Measurements from ENCODE around the gene ST3GAL3.

- no peak for TF ChIP-seq ZHX2 (IDR thresholded peaks at IDR 0.05; ENCODE audit: low read depth)
- TF ChIP-seq ZHX2 (CRISPR knock-in tag; IDR thresholded peaks at IDR 0.05; ENCODE audit: borderline replicate concordance), result no peak
- no peak for TF ChIP-seq CTCF (CRISPR knock-in tag; IDR thresholded peaks at IDR 0.05)
- TF ChIP-seq FOXM1 (CRISPR knock-in tag; IDR thresholded peaks at IDR 0.05), result no peak
- TF ChIP-seq MXI1 (IDR thresholded peaks at IDR 0.05; ENCODE audit: borderline replicate concordance, low read depth, low read length), result no peak
- peak; percentile 27; the same call in 1 of the 2 replicates for TF ChIP-seq SRY (CRISPR knock-in tag; IDR thresholded peaks at IDR 0.05)
- TF ChIP-seq POLR2A (IDR thresholded peaks at IDR 0.05; ENCODE audit: insufficient read depth in 1 of 2, low read depth in 2 of 2, low read length in 2 of 2), result no peak
- no peak for TF ChIP-seq JUN (CRISPR knock-in tag; IDR thresholded peaks at IDR 0.05)
- TF ChIP-seq HNRNPLL (IDR thresholded peaks at IDR 0.05; ENCODE audit: low read depth, low read length, poor library complexity, severe bottlenecking), result no peak
- TF ChIP-seq ZKSCAN5 (CRISPR knock-in tag; IDR thresholded peaks at IDR 0.05), result no peak
- no peak for TF ChIP-seq MAZ (IDR thresholded peaks at IDR 0.05; ENCODE audit: borderline replicate concordance, low read depth, low read length)
- TF ChIP-seq MAZ (CRISPR knock-in tag; IDR thresholded peaks at IDR 0.05; ENCODE audit: low read depth), result no peak
Measured at GRCh38 chr1:43933386-43934100, 226.2 kb downstream of the ST3GAL3 start, which contains the start of gene ARTN.

All from HepG2 (cell line).